Spinal cord (tissue), 4 donors: Measurements from ENCODE around the gene KRT74. TPM values are rescaled to one million over a fixed set of nuclear protein-coding genes. Genes with fewer than 3 reads are reported as not detected.

Experiments
- polyA plus RNA-seq, 2 donors: library from polyadenylated mRNA; unstranded; fragments of 120-200 nt; gene quantifications; one replicate each; pipeline ENCODE4 v1.2.1, GENCODE V29; 2013; ENCODE audit not compliant: insufficient read length in 2 of 2
- total RNA-seq, 2 donors: library from RNA; depleted of rRNA in 1 of 2; stranded (reverse); fragments of 120-200 nt in 1 of 2; fragments of >200 nt in 1 of 2; gene quantifications; one replicate each; pipeline versions ENCODE4 v1.2.3 to v1.2.4, GENCODE V29; 2013 to 2014

The KRT74 gene
- total and polyA plus RNA-seq, 4 donors: 0.10 to 0.20 TPM; not detected in 2

Other genes starting within 250 kb of the KRT74 start
- gene KRT85, start 206.4 kb downstream of the KRT74 start, total RNA-seq: not detected
- gene KRT85, start 206.4 kb downstream of the KRT74 start, polyA plus RNA-seq: not detected
- not detected for gene KRT84, start 188.2 kb downstream of the KRT74 start, total RNA-seq
- gene KRT84, start 188.2 kb downstream of the KRT74 start, polyA plus RNA-seq: not detected
- gene KRT82, start 167.5 kb downstream of the KRT74 start, total RNA-seq: not detected
- gene KRT82, start 167.5 kb downstream of the KRT74 start, polyA plus RNA-seq: not detected
- under 1 TPM in 1 of 2 donors, not detected in 1; 0.06 TPM for gene KRT75, start 139.5 kb downstream of the KRT74 start, total RNA-seq
- under 1 TPM in 1 of 2 donors, not detected in 1; 0.12 TPM for gene KRT75, start 139.5 kb downstream of the KRT74 start, polyA plus RNA-seq
- not detected for gene KRT6B, start 121.7 kb downstream of the KRT74 start, total RNA-seq
- gene KRT6B, start 121.7 kb downstream of the KRT74 start, polyA plus RNA-seq: not detected
- gene KRT6C, start 100.0 kb downstream of the KRT74 start, total RNA-seq: not detected
- not detected for gene KRT6C, start 100.0 kb downstream of the KRT74 start, polyA plus RNA-seq
- not detected for gene KRT6A, start 80.6 kb downstream of the KRT74 start, total RNA-seq
- gene KRT6A, start 80.6 kb downstream of the KRT74 start, polyA plus RNA-seq: not detected
- under 1 TPM in 1 of 2 donors, not detected in 1; 0.99 TPM for gene KRT5, start 53.4 kb downstream of the KRT74 start, total RNA-seq
- gene KRT5, start 53.4 kb downstream of the KRT74 start, polyA plus RNA-seq: under 1 TPM; 0.27 to 0.68 TPM
- under 1 TPM in 1 of 2 donors, not detected in 1; 0.06 TPM for gene KRT71, start 20.7 kb downstream of the KRT74 start, total RNA-seq
- gene KRT71, start 20.7 kb downstream of the KRT74 start, polyA plus RNA-seq: under 1 TPM; 0.33 to 0.35 TPM
- under 1 TPM; 0.10 to 0.11 TPM for gene KRT72, start 27.6 kb upstream of the KRT74 start, total RNA-seq
- under 1 TPM; 0.29 to 0.51 TPM for gene KRT72, start 27.6 kb upstream of the KRT74 start, polyA plus RNA-seq
- gene KRT73, start 44.7 kb upstream of the KRT74 start, total RNA-seq: under 1 TPM in 1 of 2 donors, not detected in 1; 0.10 TPM
- under 1 TPM in 1 of 2 donors, not detected in 1; 0.33 TPM for gene KRT73, start 44.7 kb upstream of the KRT74 start, polyA plus RNA-seq
- under 1 TPM in 1 of 2 donors, not detected in 1; 0.30 TPM for gene KRT2, start 78.4 kb upstream of the KRT74 start, total RNA-seq
- gene KRT2, start 78.4 kb upstream of the KRT74 start, polyA plus RNA-seq: under 1 TPM; 0.18 to 0.25 TPM
- 1 to 10 TPM in 1 of 2 donors, under 1 TPM in 1; 0.44 to 2.1 TPM for gene KRT1, start 106.6 kb upstream of the KRT74 start, total RNA-seq
- gene KRT1, start 106.6 kb upstream of the KRT74 start, polyA plus RNA-seq: under 1 TPM; 0.17 to 0.51 TPM
- under 1 TPM; 0.06 to 0.10 TPM for gene KRT77, start 129.7 kb upstream of the KRT74 start, total RNA-seq
- gene KRT77, start 129.7 kb upstream of the KRT74 start, polyA plus RNA-seq: 1 to 10 TPM in 1 of 2 donors, under 1 TPM in 1; 0.29 to 2.2 TPM
- not detected for gene KRT76, start 203.5 kb upstream of the KRT74 start, total RNA-seq
- gene KRT76, start 203.5 kb upstream of the KRT74 start, polyA plus RNA-seq: not detected
- under 1 TPM in 1 of 2 donors, not detected in 1; 0.10 TPM for gene KRT3, start 222.3 kb upstream of the KRT74 start, total RNA-seq
- under 1 TPM in 1 of 2 donors, not detected in 1; 0.21 TPM for gene KRT3, start 222.3 kb upstream of the KRT74 start, polyA plus RNA-seq
- gene KRT4, start 240.3 kb upstream of the KRT74 start, total RNA-seq: under 1 TPM in 1 of 2 donors, not detected in 1; 0.11 TPM
- under 1 TPM; 0.14 to 0.20 TPM for gene KRT4, start 240.3 kb upstream of the KRT74 start, polyA plus RNA-seq